OCI-LY3 (cell line): ENCODE measurements around the gene SPINK4.

Experiments used
- H2AFZ ChIP-seq: fragments of 200-600, 300-600 bp; shearing (Covaris generic); 2 replicates; pipeline ENCODE4 v1.6.0; 2014; ENCODE audit warnings: antibody characterized with exemption, low read depth, low read length
- H3K27ac ChIP-seq: fragments of 200-600, 300-600 bp; sonication (generic); 2 replicates; pipeline ENCODE4 v1.5.1; 2014; ENCODE audit warnings: mild to moderate bottlenecking, low read length, moderate library complexity, mixed read lengths
- H3K27me3 ChIP-seq: fragments of 200-600, 300-600 bp; sonication (generic); 2 replicates; pipeline ENCODE4 v1.6.1; 2014; ENCODE audit warnings: low read depth, low read length, mixed read lengths
- H3K36me3 ChIP-seq: fragments of 200-600, 300-600 bp; sonication (generic); replicated peaks from 2 replicates; pipeline ENCODE3; 2014; ENCODE audit warnings: low read depth, low read length, mixed read lengths
- H3K4me1 ChIP-seq: fragments of 300-600, 200-600 bp; sonication (generic); 2 replicates; pipeline ENCODE4 v1.6.1; 2014; ENCODE audit warnings: low read length, mixed read lengths
- H3K4me2 ChIP-seq: fragments of 200-600, 300-600 bp; sonication (generic); 2 replicates; pipeline ENCODE4 v1.6.1; 2014; ENCODE audit warnings: low read length, mixed read lengths
- H3K4me3 ChIP-seq: fragments of 300-600, 200-600 bp; sonication (generic); 2 replicates; pipeline ENCODE4 v1.5.1; 2014; ENCODE audit warnings: antibody characterized with exemption, mild to moderate bottlenecking, low read length, moderate library complexity
- H3K79me2 ChIP-seq: fragments of 300-600, 200-600 bp; shearing (Covaris generic); 2 replicates; pipeline ENCODE4 v1.6.1; 2014; ENCODE audit warnings: mild to moderate bottlenecking, low read length, mixed read lengths
- H3K9ac ChIP-seq: fragments of 300-600, 200-600 bp; shearing (Covaris generic); 2 replicates; pipeline ENCODE4 v1.6.0; 2014; ENCODE audit warnings: mild to moderate bottlenecking, low read length, moderate library complexity
- H3K9me3 ChIP-seq: fragments of 200-600, 300-600 bp; shearing (Covaris generic); 2 replicates; pipeline ENCODE4 v1.6.1; 2014; ENCODE audit warnings: low read length, mixed read lengths; ENCODE audit not compliant: insufficient read depth
- H4K20me1 ChIP-seq: fragments of 200-600, 300-600 bp; sonication (generic); 2 replicates; pipeline ENCODE4 v1.6.1; 2016; ENCODE audit warnings: low read length, mixed read lengths; ENCODE audit not compliant: insufficient read depth
- CTCF ChIP-seq: fragments of 200-600, 300-600 bp; sonication (generic); IDR thresholded peaks from 2 replicates; pipeline ENCODE4 v1.5.1; 2014; ENCODE audit warnings: antibody characterized with exemption, low read length, low read depth
- EZH2phosphoT487 ChIP-seq: fragments of 200-600 bp; shearing (Covaris generic); IDR thresholded peaks from 2 replicates; pipeline ENCODE4 v1.6.1; 2018; ENCODE audit warnings: antibody characterized with exemption, mixed run types, low read depth

SPINK4 gene

GRCh38 chr9:33230756-33231622 lies 9.0 kb upstream of the SPINK4 start:
- Histone ChIP-seq H3K4me2 (no peak overlapping the region), H3K4me3 (no peak overlapping the region)
- TF ChIP-seq CTCF (no peak), EZH2phosphoT487 (no peak)

GRCh38 chr9:33231623-33231942 lies 8.4 kb upstream of the SPINK4 start:
- Histone ChIP-seq H3K9me3 (no peaks in the 10 kb centered on the region), H3K9ac (no peak overlapping the region), H3K27ac (no peak overlapping the region), H3K4me3 (no peak overlapping the region), H3K4me1 (peaks cover 30% of the 10 kb centered on the region), H3K36me3 (no peaks in the 10 kb centered on the region), H4K20me1 (no peaks in the 10 kb centered on the region), H3K79me2 (no peaks in the 10 kb centered on the region), H3K27me3 (no peaks in the 10 kb centered on the region), H3K4me2 (no peak overlapping the region), H2AFZ (no peak overlapping the region)
- TF ChIP-seq EZH2phosphoT487 (no peak), CTCF (no peak)

More at GRCh38 chr9:33230756-33231622, 9.0 kb upstream of the SPINK4 start:
- H2AFZ ChIP-seq: no peak overlapping the region
- peaks cover 36% of the 10 kb centered on the region for H3K4me1 ChIP-seq
- H3K27me3 ChIP-seq: no peaks in the 10 kb centered on the region
- no peaks in the 10 kb centered on the region for H3K36me3 ChIP-seq
- no peak overlapping the region for H3K27ac ChIP-seq
- no peak overlapping the region for H3K9ac ChIP-seq
- H4K20me1 ChIP-seq: no peaks in the 10 kb centered on the region
- no peaks in the 10 kb centered on the region for H3K9me3 ChIP-seq
- H3K79me2 ChIP-seq: no peaks in the 10 kb centered on the region

GRCh38 chr9:33232815-33233214 lies 7.2 kb upstream of the SPINK4 start:
- 0 out of 2 replicates have a peak, but pooled peaks cover 3% of the 10 kb centered on the region for H3K27me3 ChIP-seq
- no peaks in the 10 kb centered on the region for H3K36me3 ChIP-seq
- H3K79me2 ChIP-seq: no peaks in the 10 kb centered on the region
- H3K4me2 ChIP-seq: no peak overlapping the region
- no peak overlapping the region for H3K27ac ChIP-seq
- H3K9ac ChIP-seq: no peak overlapping the region
- TF ChIP-seq CTCF (no peak), EZH2phosphoT487 (no peak)
- H3K4me3 ChIP-seq: no peak overlapping the region
- H2AFZ ChIP-seq: no peak overlapping the region
- H3K9me3 ChIP-seq: no peaks in the 10 kb centered on the region
- no peaks in the 10 kb centered on the region for H4K20me1 ChIP-seq
- H3K4me1 ChIP-seq: peaks cover 18% of the 10 kb centered on the region

- no peaks in the 10 kb centered on the region for H3K36me3 ChIP-seq
- no peaks in the 10 kb centered on the region for H4K20me1 ChIP-seq
- TF ChIP-seq CTCF (no peak), EZH2phosphoT487 (no peak)
- no peak overlapping the region for H3K9ac ChIP-seq
- no peaks in the 10 kb centered on the region for H3K9me3 ChIP-seq
- no peak overlapping the region for H3K4me2 ChIP-seq
- H2AFZ ChIP-seq: no peak overlapping the region
- no peak overlapping the region for H3K27ac ChIP-seq
- H3K27me3 ChIP-seq: 0 out of 2 replicates have a peak, but pooled peaks cover 3% of the 10 kb centered on the region
- no peaks in the 10 kb centered on the region for H3K79me2 ChIP-seq
- H3K4me3 ChIP-seq: no peak overlapping the region
- H3K4me1 ChIP-seq: peaks cover 9% of the 10 kb centered on the region
These were observed 6.2 kb upstream of the SPINK4 start for GRCh38 chr9:33233626-33234342.
